H1 (cell line): ENCODE measurements around the gene KCTD17. TPM values are rescaled to one million over a fixed set of nuclear protein-coding genes. Genes with fewer than 3 reads are reported as not detected.

Experiments
- BRCA1 ChIP-seq: IDR thresholded peaks from 2 replicates; pipeline ENCODE4 v1.6.1; 2012; ENCODE audit warnings: low read depth, low read length, improper control_type of control experiment
- CEBPB ChIP-seq: IDR thresholded peaks from 2 replicates; pipeline ENCODE4 v1.6.1; 2012; ENCODE audit warnings: low read depth, low read length
- CHD2 ChIP-seq: IDR thresholded peaks from 2 replicates; pipeline ENCODE4 v1.6.1; 2012; ENCODE audit warnings: low read length, improper control_type of control experiment
- CREB1 ChIP-seq: IDR thresholded peaks from 2 replicates; pipeline ENCODE4 v1.6.1; 2012; ENCODE audit warnings: inconsistent platforms
- CTCF ChIP-seq, 3 experiments: IDR thresholded peaks; 1 replicate in 2 of 3; 2 replicates in 1 of 3; pipeline versions ENCODE4 v1.5.1 to v1.6.1; 2011; ENCODE audit warnings: low read length in 3 of 3, mild to moderate bottlenecking in 3 of 3, inconsistent platforms in 2 of 3, low read depth in 1 of 3, moderate library complexity in 1 of 3; ENCODE audit not compliant: insufficient read depth in 1 of 3; ENCODE audit errors: control extremely low read depth in 1 of 3
- EGR1 ChIP-seq: IDR thresholded peaks from 2 replicates; pipeline ENCODE4 v1.6.1; 2011; ENCODE audit warnings: low read depth, low read length, borderline replicate concordance
- GABPA ChIP-seq: IDR thresholded peaks from 2 replicates; pipeline ENCODE4 v1.6.1; 2011; ENCODE audit warnings: mild to moderate bottlenecking, low read length, moderate library complexity, borderline replicate concordance; ENCODE audit not compliant: insufficient read depth
- HDAC2 ChIP-seq, 2 experiments: fragments of 300-600 bp in 1 of 2; sonication (generic) in 1 of 2; IDR thresholded peaks; 2 replicates each; pipeline ENCODE4 v1.6.1; 2011 to 2012; ENCODE audit warnings: low read depth in 2 of 2, low read length in 2 of 2, mild to moderate bottlenecking in 2 of 2, moderate library complexity in 2 of 2, borderline replicate concordance in 1 of 2, inconsistent platforms in 1 of 2
- JUN ChIP-seq: IDR thresholded peaks from 2 replicates; pipeline ENCODE4 v1.6.1; 2011; ENCODE audit warnings: low read depth, mild to moderate bottlenecking, improper control_type of control experiment, low read length
- POU5F1 ChIP-seq: IDR thresholded peaks from 2 replicates; pipeline ENCODE4 v1.6.1; 2011; ENCODE audit warnings: low read depth, mild to moderate bottlenecking, low read length, moderate library complexity
- RAD21 ChIP-seq, 2 experiments: IDR thresholded peaks in 1 of 2; conservative IDR thresholded peaks in 1 of 2; 2 replicates each; pipeline ENCODE4 v1.6.1; 2011; ENCODE audit warnings: low read depth in 2 of 2, low read length in 2 of 2, improper control_type of control experiment in 1 of 2, inconsistent platforms in 1 of 2, mild to moderate bottlenecking in 1 of 2, moderate library complexity in 1 of 2
- RBBP5 ChIP-seq: IDR thresholded peaks from 2 replicates; pipeline ENCODE4 v1.7.1; 2012; ENCODE audit warnings: low read depth, mild to moderate bottlenecking, inconsistent platforms, low read length, moderate library complexity, borderline replicate concordance
- RXRA ChIP-seq: IDR thresholded peaks from 2 replicates; pipeline ENCODE4 v1.6.1; 2011; ENCODE audit warnings: low read depth, mild to moderate bottlenecking, low read length, moderate library complexity; ENCODE audit not compliant: insufficient read depth
- SP4 ChIP-seq: IDR thresholded peaks from 2 replicates; pipeline ENCODE4 v1.6.1; 2012; ENCODE audit warnings: low read length, inconsistent platforms
- SRF ChIP-seq: IDR thresholded peaks from 2 replicates; pipeline ENCODE4 v1.6.1; 2011; ENCODE audit warnings: mild to moderate bottlenecking, low read depth, low read length, moderate library complexity
- SUZ12 ChIP-seq: fragments of 200-600 bp; sonication (generic); IDR thresholded peaks from 2 replicates; pipeline ENCODE4 v1.6.1; 2012; ENCODE audit warnings: mild to moderate bottlenecking, inconsistent platforms, low read length, moderate library complexity, mixed read lengths
- TCF12 ChIP-seq: IDR thresholded peaks from 2 replicates; pipeline ENCODE4 v1.6.1; 2011; ENCODE audit warnings: low read depth, mild to moderate bottlenecking, low read length
- YY1 ChIP-seq: IDR thresholded peaks from 2 replicates; pipeline ENCODE4 v1.6.1; 2011; ENCODE audit warnings: low read depth, mild to moderate bottlenecking, low read length
- polyA plus RNA-seq, 7 experiments: library from polyadenylated mRNA; depleted of rRNA in 3 of 7; stranded (reverse) in 5 of 7; unstranded in 2 of 7; fragments of >200 nt in 5 of 7; fragments of 200-250 nt in 2 of 7; gene quantifications; 1 replicate in 5 of 7; 2 replicates in 1 of 7; 4 replicates in 1 of 7; pipeline versions ENCODE4 v1.2.1 to v1.2.3, GENCODE V29; 2011 to 2013; ENCODE audit warnings: missing spikeins in 2 of 7, mixed read lengths in 2 of 7
- total RNA-seq: library from RNA; stranded (reverse); fragmentation: NEBNext Ultra II Directional; extraction: Animal tissue kit (Norgen Biotek cat#: 25700); gene quantifications from 2 replicates; pipeline ENCODE4 v1.2.1, GENCODE V29; 2021
- TF ChIP-seq, protein P1 (sequence below): IDR thresholded peaks from 2 replicates; pipeline ENCODE4 v1.6.1; 2012; ENCODE audit warnings: inconsistent platforms

KCTD17 gene
- total and polyA plus RNA-seq, 2 of the 8 experiments (the other 6 are each of a cell fraction or from before 2014, with no cell fraction given) = 39.4 to 44.0 TPM

DNA sequence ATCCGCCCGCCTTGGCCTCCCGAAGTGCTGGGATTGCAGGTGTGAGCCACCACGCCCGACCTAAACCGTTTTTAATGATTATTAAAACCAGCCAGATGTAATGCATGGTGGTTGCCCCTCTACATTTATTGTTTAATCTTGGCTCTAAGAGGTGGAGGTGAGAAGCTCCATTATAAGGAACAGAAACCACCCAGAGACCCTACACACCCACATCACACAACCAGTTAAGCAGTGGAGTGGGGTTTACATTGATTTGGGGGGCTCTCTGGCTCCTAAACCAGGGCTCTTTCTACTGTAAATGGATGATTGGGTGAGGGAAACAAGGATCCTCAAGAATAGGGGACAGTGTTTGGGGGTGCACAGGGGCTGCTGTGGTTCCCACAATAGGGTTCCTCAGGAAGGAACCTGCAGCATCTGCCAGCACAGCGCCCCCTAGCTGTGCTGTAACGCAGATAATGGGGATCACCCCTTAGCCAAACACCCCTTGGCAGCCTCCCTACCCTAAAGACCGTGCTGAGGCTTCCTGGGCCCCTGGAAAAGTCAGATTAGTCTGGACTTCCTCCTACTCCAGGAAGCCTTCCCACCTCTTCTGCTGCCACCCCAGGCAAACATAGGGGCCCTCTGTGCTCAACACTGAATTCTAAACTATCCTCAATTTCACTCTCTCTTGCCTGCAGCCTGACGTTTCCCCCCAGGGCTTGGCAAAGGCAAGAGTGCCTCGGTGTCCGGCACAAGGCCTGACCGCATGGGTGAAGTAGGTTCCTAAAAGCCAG is 29.6 kb upstream of the KCTD17 start (continued):
- no peak for TF ChIP-seq SRF
- no peak for TF ChIP-seq TCF12
- no peak for TF ChIP-seq EGR1
- 0 out of 4 replicates have a peak, but pooled peaks of 1 of the 2 experiments have one; percentile 50 for TF ChIP-seq HDAC2 (IDR thresholded peaks at IDR 0.05; ENCODE audit: borderline replicate concordance in 1 of 2, low read depth in 2 of 2, low read length in 2 of 2)
- peak; percentile 45; the same call in 1 of the 2 replicates for TF ChIP-seq GABPA
- no peak for TF ChIP-seq BRCA1
- TF ChIP-seq CEBPB = no peak
- no peak for TF ChIP-seq SUZ12
- peak; percentile 17 to 47; a peak in 3 of 4 replicates for TF ChIP-seq RAD21 (IDR thresholded peaks at IDR 0.05 in 1 of 2, conservative IDR thresholded peaks at IDR 0.05 in 1 of 2; ENCODE audit: low read depth in 2 of 2, low read length in 2 of 2)
- TF ChIP-seq, protein P1, sequence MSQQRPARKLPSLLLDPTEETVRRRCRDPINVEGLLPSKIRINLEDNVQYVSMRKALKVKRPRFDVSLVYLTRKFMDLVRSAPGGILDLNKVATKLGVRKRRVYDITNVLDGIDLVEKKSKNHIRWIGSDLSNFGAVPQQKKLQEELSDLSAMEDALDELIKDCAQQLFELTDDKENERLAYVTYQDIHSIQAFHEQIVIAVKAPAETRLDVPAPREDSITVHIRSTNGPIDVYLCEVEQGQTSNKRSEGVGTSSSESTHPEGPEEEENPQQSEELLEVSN = no peak
- TF ChIP-seq JUN = no peak
- TF ChIP-seq SP4 = no peak
- peak; percentile 73 to 92 (median 81) for TF ChIP-seq CTCF (IDR thresholded peaks at IDR 0.05; ENCODE audit: control extremely low read depth in 1 of 3, insufficient read depth in 1 of 3, low read depth in 1 of 3, low read length in 3 of 3)
- no peak for TF ChIP-seq RXRA
- TF ChIP-seq POU5F1 = no peak
- TF ChIP-seq YY1 = no peak
- TF ChIP-seq CHD2 = no peak
- TF ChIP-seq CREB1 = no peak
- TF ChIP-seq RBBP5 = no peak
